ENCODE data around the gene MS4A7. TPM values are rescaled to one million over a fixed set of nuclear protein-coding genes. Genes with fewer than 3 reads are reported as not detected.
A peak's percentile ranks its signal among the peaks of the same experiment; 100 is the strongest.

MS4A7 gene
- total RNA-seq, 1 donor from 2014 or later = 13.7 TPM

DNA sequence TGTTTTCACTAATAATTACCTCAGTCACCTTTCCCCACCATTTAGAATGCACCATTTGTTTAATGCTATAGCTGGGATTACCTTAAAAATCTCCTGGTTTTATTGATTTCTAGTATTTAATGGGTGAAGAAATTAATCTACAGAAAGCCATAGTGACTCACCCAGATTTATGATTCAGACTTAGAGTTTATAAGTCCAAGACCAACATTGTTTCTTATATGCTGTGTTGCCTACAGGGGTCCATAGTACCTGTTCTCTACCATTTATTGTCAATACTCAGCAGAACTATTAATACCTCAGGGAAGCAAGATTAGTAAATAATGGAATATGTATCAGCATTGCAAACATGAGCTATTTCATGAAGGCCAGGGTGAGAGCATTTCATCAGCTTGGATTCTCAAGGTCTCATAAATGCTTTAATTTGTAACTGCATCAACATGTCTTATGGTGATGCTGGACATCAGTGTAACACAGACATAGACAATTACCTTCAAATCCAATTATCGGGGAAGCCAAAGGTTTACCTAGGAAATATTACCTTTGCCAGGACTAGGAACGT, 8.0 kb upstream of the MS4A7 start:
- no peak for DNase-seq (ENCODE audit: low spot score)
- ATAC-seq = no peak

GRCh38 chr11:60370811-60371298, 7.5 kb upstream of the MS4A7 start:
- no peak for ATAC-seq
- no peak for DNase-seq (ENCODE audit: low spot score)

GRCh38 chr11:60371386-60371785, 6.9 kb upstream of the MS4A7 start:
- DNase-seq (ENCODE audit: low spot score) = no peak
- ATAC-seq = no peak

- ATAC-seq = no peak
- DNase-seq (ENCODE audit: low spot score) = no peak
Observed at GRCh38 chr11:60371854-60372253, 6.5 kb upstream of the MS4A7 start.

- no peak for DNase-seq (ENCODE audit: low spot score)
- ATAC-seq = no peak
Observed at GRCh38 chr11:60372767-60373166, 5.6 kb upstream of the MS4A7 start.

- DNase-seq (ENCODE audit: low spot score) = no peak
- ATAC-seq = no peak
Observed at GRCh38 chr11:60375316-60375715, 3.0 kb upstream of the MS4A7 start.

DNA sequence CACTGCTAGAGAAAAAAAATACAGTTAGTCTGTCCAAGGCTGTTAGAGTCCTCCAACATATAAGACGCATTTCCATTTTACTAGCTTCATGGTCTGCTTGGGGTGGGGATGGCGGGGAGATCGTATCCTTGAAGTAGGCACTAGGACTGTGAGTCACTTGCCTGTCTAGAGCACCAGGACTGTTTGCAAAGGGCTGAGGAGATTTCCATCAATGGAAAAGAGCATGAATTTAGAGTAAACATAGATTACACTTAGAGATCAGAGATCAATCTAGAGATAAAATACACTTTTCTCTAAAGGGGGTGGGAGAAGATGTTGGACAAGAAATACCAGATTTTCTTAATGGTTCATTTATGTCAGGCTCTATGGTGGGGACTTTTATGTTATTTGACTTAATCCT, 1.7 kb upstream of the MS4A7 start:
- no peak for ATAC-seq
- no peak for DNase-seq (ENCODE audit: low spot score)

DNA sequence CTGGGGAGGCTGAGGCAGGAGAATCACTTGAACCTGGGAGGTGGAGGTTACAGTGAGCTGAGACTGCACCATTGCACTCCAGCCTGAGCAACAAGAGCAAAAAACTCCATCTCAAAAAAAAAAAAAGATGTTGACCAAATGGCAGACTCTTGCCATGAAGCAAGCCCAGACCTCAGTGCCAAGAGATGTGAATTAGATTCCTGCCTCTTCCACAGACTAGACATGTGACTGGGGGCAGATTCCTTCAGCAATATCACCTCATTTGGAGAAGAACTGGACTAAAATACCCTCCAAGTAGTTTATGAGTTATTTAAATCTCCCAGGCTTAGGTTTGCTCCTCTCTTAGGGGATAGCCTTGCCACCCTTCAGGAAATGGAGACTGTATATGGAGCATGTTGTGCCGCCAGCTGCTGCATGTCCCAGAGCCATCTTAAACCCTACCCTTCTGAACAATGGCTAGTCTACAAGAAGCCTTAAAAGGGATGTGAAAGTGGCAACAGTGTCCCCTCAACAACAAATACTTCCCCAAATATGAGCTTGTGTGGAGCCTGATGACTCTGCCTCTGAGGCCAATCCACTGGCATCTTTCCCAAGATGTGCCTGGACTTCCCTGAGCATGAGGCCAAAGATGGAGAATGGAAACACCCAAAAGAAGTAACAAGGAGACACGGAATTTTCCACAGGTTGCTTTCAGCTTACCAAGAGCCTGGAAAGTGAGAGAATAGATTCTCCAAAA, 763 bp upstream of the MS4A7 start:
- DNase-seq (ENCODE audit: low spot score) (no peak), ATAC-seq (peak; percentile 49)

GRCh38 chr11:60389279-60389910, 11.1 kb downstream of the MS4A7 start:
- ATAC-seq = peak; percentile 18
- no peak for DNase-seq (ENCODE audit: low spot score)

DNA sequence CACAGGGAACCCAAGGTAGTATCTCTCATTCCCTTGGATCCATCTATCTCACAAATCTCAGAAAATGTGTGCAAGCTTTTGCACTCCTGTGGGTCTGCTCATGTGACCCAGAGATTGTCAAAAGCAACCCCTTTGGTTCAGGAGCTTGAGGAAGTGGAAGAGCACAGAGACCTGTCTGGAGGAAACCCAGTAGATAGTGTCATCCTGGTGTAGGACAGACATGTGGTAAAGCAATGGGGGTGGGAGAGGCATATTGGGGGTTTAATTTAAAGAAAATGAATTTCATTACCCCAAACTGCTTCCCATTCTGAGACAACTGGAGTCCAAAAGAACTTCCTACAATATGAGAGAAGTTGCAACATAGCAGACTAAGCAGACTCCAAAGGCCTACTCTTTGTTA, 12.1 kb downstream of the MS4A7 start:
- no peak for DNase-seq (ENCODE audit: low spot score)
- no peak for ATAC-seq

DNA sequence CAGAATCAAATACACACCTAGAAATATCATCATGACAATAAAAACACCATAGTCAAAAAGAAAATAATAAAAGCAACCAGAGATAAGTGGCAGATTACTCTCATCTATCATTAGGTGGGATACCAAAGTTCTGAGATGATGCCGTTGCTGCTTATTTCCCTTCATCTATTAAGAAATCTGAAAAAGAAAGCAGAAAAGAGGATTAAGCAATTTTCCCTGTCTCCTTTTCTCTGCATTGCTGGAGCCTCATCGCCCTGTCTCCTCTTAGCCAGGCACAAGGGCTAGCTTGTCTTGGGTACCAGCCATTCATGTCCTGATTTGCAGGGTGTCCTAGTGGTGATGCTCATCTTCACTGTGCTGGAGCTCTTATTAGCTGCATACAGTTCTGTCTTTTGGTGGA, 14.0 kb downstream of the MS4A7 start:
- DNase-seq (ENCODE audit: low spot score) = no peak
- ATAC-seq = no peak

- DNase-seq (ENCODE audit: low spot score) = no peak
- ATAC-seq = no peak
Observed at GRCh38 chr11:60393016-60393415, 14.7 kb downstream of the MS4A7 start.

- DNase-seq (ENCODE audit: low spot score) (no peak), ATAC-seq (no peak)
Observed at GRCh38 chr11:60394666-60395380, 16.5 kb downstream of the MS4A7 start.

- no peak for ATAC-seq
- no peak for DNase-seq (ENCODE audit: low spot score)
Observed at GRCh38 chr11:60396382-60396781, 18.1 kb downstream of the MS4A7 start, which contains the start of gene MS4A14. MS4A14 (plus strand) TSS chr11:60396459; CDS start chr11:60396579, 120 bp downstream.

GRCh38 chr11:60396799-60397198, 18.5 kb downstream of the MS4A7 start:
- DNase-seq (ENCODE audit: low spot score) (no peak), ATAC-seq (peak; percentile 26)

- DNase-seq (ENCODE audit: low spot score) (no peak), ATAC-seq (no peak)
Observed at GRCh38 chr11:60420015-60420414, 41.7 kb downstream of the MS4A7 start.

DNA sequence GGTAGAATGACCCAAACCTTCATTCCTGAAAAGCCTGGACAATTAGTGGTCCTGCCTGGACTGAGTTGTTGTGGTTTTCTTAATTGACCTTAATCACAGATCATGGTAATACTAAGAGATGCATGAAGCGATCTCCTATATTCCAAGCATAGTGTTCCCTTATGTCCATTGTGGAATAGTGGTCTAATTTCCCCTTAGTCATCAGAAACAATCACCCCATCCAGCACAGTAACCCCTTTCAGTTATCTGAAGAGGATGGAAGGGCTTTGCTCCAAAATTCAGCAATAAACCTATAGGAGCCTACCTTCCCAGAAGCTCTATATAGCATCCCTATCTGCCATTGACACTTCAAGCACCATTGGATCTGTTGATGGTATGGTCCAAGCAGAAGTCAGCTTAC, 44.3 kb downstream of the MS4A7 start:
- ATAC-seq = no peak

GRCh38 chr11:60428517-60428916, 50.2 kb downstream of the MS4A7 start:
- DNase-seq (ENCODE audit: low spot score) = no peak

More for the DNA sequence above, 44.3 kb downstream of the MS4A7 start:
- DNase-seq (ENCODE audit: low spot score) = no peak

DNA sequence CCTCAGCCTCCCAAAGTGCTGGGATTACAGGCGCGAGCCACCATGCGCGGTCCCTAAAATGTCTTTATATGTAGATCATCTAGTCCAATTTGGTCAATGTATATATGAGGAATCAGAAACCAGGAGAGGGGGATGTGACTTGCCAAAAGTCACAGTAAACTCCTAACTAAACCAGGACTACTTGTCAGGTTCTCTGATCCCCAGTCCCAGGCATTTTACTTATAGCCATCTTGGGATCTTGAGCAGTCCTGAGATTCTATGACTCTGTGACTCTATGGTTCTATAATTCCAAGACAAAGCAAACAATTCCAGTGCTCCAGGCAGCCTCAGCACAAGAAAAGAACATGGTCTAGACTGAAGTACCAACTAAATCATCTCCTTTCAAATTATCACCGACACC, 50.9 kb downstream of the MS4A7 start, which contains the start of gene MS4A5:
Gene MS4A5, plus strand, starts transcription at position 301 of the 400 bp plus-strand sequence. CDS start 103 bp downstream, outside the sequence.
- ATAC-seq (no peak), DNase-seq (ENCODE audit: low spot score) (no peak)

More at GRCh38 chr11:60428517-60428916, 50.2 kb downstream of the MS4A7 start:
- ATAC-seq = no peak

GRCh38 chr11:60431251-60431650, 52.9 kb downstream of the MS4A7 start:
- no peak for DNase-seq (ENCODE audit: low spot score)
- ATAC-seq = no peak

- ATAC-seq = no peak
- DNase-seq (ENCODE audit: low spot score) = no peak
Observed at GRCh38 chr11:60433401-60433800, 55.1 kb downstream of the MS4A7 start.

Data from left lobe of liver (tissue), 2 donors.